Measurements from ENCODE around the gene BBLN.
A peak's percentile ranks its signal among the peaks of the same experiment; 100 is the strongest.

BBLN gene

GRCh38 chr9:128192601-128193371 is 32.7 kb downstream of the BBLN start:
- DNase-seq = peak; percentile 86

GRCh38 chr9:128193469-128194096 is 33.5 kb downstream of the BBLN start:
- DNase-seq = no peak

- no peak for DNase-seq
These were observed 41.6 kb downstream of the BBLN start for GRCh38 chr9:128201441-128202369.

GRCh38 chr9:128202648-128203023 is 42.6 kb downstream of the BBLN start:
- DNase-seq = no peak

GRCh38 chr9:128203024-128203706 is 43.1 kb downstream of the BBLN start, which contains the start of gene DNM1:
Gene DNM1, plus strand, starts transcription at chr9:128203379. Its CDS starts 92 bp downstream, at chr9:128203471.
- DNase-seq = peak; percentile 33

GRCh38 chr9:128203707-128204551 is 43.9 kb downstream of the BBLN start:
- DNase-seq = peak; percentile 39

GRCh38 chr9:128204858-128205257 is 44.8 kb downstream of the BBLN start:
- DNase-seq = no peak

- no peak for DNase-seq
These were observed 45.4 kb downstream of the BBLN start for GRCh38 chr9:128205296-128205944.

GRCh38 chr9:128206484-128206883 is 46.4 kb downstream of the BBLN start:
- DNase-seq = no peak

GRCh38 chr9:128206916-128207910 is 47.1 kb downstream of the BBLN start:
- no peak for DNase-seq

- no peak for DNase-seq
These were observed 48.3 kb downstream of the BBLN start for GRCh38 chr9:128208386-128208785.

GRCh38 chr9:128208946-128209669 is 49.0 kb downstream of the BBLN start:
- no peak for DNase-seq

- DNase-seq = no peak
These were observed 51.3 kb downstream of the BBLN start for GRCh38 chr9:128211186-128211980.

- no peak for DNase-seq
These were observed 51.9 kb downstream of the BBLN start for GRCh38 chr9:128211981-128212281.

Data from NCI-H1092 (cell line).